ENCODE data around the gene AOX1. TPM values are rescaled to one million over a fixed set of nuclear protein-coding genes. Genes with fewer than 3 reads are reported as not detected.
A peak's percentile ranks its signal among the peaks of the same experiment; 100 is the strongest.

Gene AOX1
- total and polyA plus RNA-seq, 2 experiments from 2014 or later = not detected

GRCh38 chr2:200703127-200703925 lies 117.5 kb downstream of the AOX1 start:
- Histone ChIP-seq H3K27ac (no peak overlapping the region), H3K36me3 (no peaks in the 10 kb centered on the region), H3K27me3 (no peaks in the 10 kb centered on the region), H3K4me3 (no peak overlapping the region), H3K9me3 (ENCODE audit: low read depth) (no peaks in the 10 kb centered on the region), H3K4me1 (ENCODE audit: low read depth) (no peaks in the 10 kb centered on the region)
- peak; percentile 61 for TF ChIP-seq CTCF (IDR thresholded peaks at IDR 0.05; ENCODE audit: low read depth, low read length)
- DNase-seq (ENCODE audit: low read depth in 1 of 2, low spot score in 1 of 2) = peak; percentile 30 to 88

GRCh38 chr2:200703926-200704637 lies 118.3 kb downstream of the AOX1 start:
- no peaks in the 10 kb centered on the region for H3K9me3 ChIP-seq (ENCODE audit: low read depth)
- no peak for DNase-seq (ENCODE audit: low read depth in 1 of 2, low spot score in 1 of 2)
- H3K4me3 ChIP-seq = no peak overlapping the region
- H3K27ac ChIP-seq = no peak overlapping the region
- H3K27me3 ChIP-seq = no peaks in the 10 kb centered on the region
- no peaks in the 10 kb centered on the region for H3K4me1 ChIP-seq (ENCODE audit: low read depth)
- no peak for TF ChIP-seq CTCF (IDR thresholded peaks at IDR 0.05; ENCODE audit: low read depth, low read length)
- no peaks in the 10 kb centered on the region for H3K36me3 ChIP-seq

DNA sequence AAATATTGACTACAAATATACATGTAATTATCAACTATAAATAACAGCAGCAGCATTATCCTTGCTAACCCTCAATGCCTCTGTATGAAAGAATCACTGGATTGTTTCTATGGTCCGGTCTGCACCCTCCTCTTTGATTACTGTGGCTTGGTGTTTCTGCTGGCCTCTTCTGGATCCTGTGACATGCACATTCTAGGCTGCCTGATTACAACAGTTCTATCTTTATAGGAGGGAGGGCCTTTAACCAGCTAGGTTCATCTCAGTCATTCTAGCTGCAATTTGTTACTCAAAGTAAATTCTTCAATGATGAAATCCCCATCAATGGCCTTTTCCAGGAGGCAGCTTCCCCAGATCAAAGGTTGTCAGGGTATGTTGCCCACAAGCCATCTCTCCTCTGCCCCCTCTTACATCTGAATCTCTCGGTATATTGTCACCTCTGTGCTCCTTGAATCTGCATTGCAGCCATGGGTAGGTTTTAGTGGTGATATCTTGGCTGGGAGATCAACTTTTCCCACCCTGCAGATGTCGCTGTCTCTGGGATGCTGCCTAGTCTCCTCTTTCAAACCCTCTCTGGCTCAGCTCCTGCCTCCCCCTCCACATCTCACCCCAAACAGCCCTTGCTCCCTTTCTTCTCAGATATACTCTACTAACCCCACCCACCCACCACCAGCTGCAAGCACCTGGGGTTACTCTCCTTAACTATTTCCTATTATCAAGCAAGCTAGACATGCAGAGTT lies 119.7 kb downstream of the AOX1 start:
- peak; percentile 46 for TF ChIP-seq CTCF (IDR thresholded peaks at IDR 0.05; ENCODE audit: low read depth, low read length)
- Histone ChIP-seq H3K4me1 (ENCODE audit: low read depth) (no peaks in the 10 kb centered on the region), H3K27ac (no peak overlapping the region), H3K27me3 (no peaks in the 10 kb centered on the region), H3K9me3 (ENCODE audit: low read depth) (no peaks in the 10 kb centered on the region), H3K4me3 (no peak overlapping the region), H3K36me3 (no peaks in the 10 kb centered on the region)
- peak in 1 of 2 donors; percentile 42 for DNase-seq (ENCODE audit: low read depth in 1 of 2, low spot score in 1 of 2)

DNA sequence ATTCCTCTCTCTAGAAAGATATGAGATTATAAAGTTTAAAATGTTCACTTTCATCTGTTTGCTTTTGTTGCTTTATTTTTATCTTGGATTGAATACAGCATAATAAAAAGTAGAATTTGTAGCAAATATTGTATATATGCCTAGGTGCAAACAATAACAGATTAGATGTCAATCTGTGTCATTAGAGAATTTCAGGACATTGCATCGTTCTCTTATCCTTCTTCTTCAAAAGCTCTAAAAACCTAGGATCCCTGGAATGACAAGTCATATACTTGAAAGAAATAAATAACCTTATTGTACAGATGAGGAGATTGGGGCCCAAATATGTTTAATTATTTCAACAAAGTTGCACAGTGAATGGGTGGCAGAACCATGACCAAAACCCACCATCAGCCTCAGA lies 123.1 kb downstream of the AOX1 start:
- no peak for TF ChIP-seq CTCF (IDR thresholded peaks at IDR 0.05; ENCODE audit: low read depth, low read length)
- no peak for DNase-seq (ENCODE audit: low read depth in 1 of 2, low spot score in 1 of 2)
- H3K4me3 ChIP-seq = no peak overlapping the region
- no peaks in the 10 kb centered on the region for H3K9me3 ChIP-seq (ENCODE audit: low read depth)
- no peaks in the 10 kb centered on the region for H3K27me3 ChIP-seq
- no peak overlapping the region for H3K27ac ChIP-seq
- H3K36me3 ChIP-seq = no peaks in the 10 kb centered on the region
- no peaks in the 10 kb centered on the region for H3K4me1 ChIP-seq (ENCODE audit: low read depth)

DNA sequence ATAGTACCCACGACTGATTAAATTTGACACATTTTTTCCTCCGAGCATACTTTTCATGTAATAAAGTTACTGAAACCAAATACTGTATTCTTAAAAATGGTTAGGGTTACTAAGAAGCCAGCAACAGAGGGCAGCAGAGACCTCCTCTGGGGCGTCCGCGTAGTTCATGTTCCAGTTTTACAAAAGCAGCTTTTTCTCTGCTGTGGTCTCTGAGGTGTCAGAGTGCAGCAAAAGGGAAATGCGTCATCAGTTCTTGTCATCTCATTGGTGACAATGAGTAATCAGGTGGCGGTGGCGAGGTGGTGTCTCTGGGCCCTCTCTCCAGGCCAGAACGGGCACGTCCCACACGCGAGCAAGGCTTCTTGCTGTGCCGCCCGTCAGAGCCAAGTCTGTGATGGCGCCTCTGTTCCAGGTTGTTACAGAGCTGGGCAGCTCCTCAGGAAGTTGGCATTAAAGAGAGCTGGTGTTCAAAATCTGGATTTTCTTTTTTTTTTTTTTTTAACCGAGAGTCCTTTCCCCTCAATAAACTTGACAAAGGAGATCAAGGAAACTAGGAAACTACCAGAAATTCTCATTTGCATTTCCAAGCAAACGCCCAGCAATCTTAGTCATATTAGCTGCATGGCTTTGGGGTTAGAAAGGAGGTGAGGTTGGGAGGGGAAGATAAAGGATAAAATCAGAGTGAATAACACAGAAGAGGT lies 127.3 kb downstream of the AOX1 start:
- peak; percentile 86 for TF ChIP-seq CTCF (IDR thresholded peaks at IDR 0.05; ENCODE audit: low read depth, low read length)

More for the DNA sequence above, 127.3 kb downstream of the AOX1 start:
- Histone ChIP-seq H3K4me1 (ENCODE audit: low read depth) (no peaks in the 10 kb centered on the region), H3K27me3 (no peaks in the 10 kb centered on the region), H3K4me3 (no peak overlapping the region), H3K27ac (no peak overlapping the region), H3K36me3 (no peaks in the 10 kb centered on the region), H3K9me3 (ENCODE audit: low read depth) (no peaks in the 10 kb centered on the region)
- DNase-seq (ENCODE audit: low read depth in 1 of 2, low spot score in 1 of 2) = peak; percentile 84 to 93
